ENCODE data around the gene GALNTL6. TPM values are rescaled to one million over a fixed set of nuclear protein-coding genes. Genes with fewer than 3 reads are reported as not detected.

Gene GALNTL6
- total RNA-seq, 4 donors from 2014 or later: 0.67 to 0.70 TPM; not detected in 2

DNA sequence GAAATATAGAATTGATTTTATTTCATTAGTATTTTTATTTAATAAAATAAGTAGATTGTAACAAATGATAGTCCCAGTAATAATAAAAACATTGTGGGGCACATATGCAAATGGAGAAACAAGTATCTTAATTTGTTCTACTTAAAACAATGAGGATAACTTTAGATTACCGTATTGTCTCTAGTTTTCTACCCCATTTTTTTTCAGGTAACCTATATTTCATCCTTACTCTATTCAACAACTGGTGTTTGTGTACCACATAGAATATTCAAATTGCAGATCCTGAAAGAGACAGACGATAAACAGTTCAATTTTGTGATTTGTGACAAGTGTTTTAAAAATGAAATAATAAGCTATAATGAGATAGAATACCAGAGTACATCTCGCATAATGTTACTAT is 671.8 kb downstream of the GALNTL6 start:
- H3K27me3 ChIP-seq: no peaks in the 10 kb centered on the region
- H3K4me3 ChIP-seq: no peak overlapping the region
- H3K27ac ChIP-seq: no peak overlapping the region
- no peak for DNase-seq
- no peaks in the 10 kb centered on the region for H3K36me3 ChIP-seq
- H3K9me3 ChIP-seq: peaks cover 0 to 5% (median 0%) of the 10 kb centered on the region in 4 donors
- no peaks in the 10 kb centered on the region for H3K4me1 ChIP-seq
- TF ChIP-seq, protein P1, sequence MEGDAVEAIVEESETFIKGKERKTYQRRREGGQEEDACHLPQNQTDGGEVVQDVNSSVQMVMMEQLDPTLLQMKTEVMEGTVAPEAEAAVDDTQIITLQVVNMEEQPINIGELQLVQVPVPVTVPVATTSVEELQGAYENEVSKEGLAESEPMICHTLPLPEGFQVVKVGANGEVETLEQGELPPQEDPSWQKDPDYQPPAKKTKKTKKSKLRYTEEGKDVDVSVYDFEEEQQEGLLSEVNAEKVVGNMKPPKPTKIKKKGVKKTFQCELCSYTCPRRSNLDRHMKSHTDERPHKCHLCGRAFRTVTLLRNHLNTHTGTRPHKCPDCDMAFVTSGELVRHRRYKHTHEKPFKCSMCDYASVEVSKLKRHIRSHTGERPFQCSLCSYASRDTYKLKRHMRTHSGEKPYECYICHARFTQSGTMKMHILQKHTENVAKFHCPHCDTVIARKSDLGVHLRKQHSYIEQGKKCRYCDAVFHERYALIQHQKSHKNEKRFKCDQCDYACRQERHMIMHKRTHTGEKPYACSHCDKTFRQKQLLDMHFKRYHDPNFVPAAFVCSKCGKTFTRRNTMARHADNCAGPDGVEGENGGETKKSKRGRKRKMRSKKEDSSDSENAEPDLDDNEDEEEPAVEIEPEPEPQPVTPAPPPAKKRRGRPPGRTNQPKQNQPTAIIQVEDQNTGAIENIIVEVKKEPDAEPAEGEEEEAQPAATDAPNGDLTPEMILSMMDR (IDR thresholded peaks at IDR 0.05): no peak
- TF ChIP-seq POLR2A (IDR thresholded peaks at IDR 0.05): no peak

DNA sequence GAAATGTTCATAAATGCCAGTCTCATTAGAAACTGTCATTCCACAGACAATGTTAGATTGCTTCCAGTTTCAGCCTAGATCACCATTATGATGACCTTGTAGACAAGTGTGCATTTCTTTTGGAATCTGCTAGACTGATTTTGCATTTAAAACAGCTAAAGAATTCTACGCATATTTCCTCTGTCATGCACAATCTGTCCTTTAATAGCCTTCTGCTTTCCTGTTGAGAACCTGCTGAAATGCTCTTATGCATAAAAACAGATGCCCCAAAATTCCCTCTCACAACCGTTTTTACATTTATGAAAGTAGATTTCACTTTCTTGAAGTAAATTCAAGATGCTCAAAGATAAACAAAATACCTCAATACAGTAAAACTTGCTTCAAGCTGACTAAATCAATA is 673.3 kb downstream of the GALNTL6 start:
- no peak for DNase-seq
- Histone ChIP-seq H3K4me3 (no peak overlapping the region), H3K27me3 (no peaks in the 10 kb centered on the region), H3K36me3 (no peaks in the 10 kb centered on the region), H3K4me1 (no peaks in the 10 kb centered on the region), H3K27ac (no peak overlapping the region), H3K9me3 (peaks cover 0 to 5% (median 0%) of the 10 kb centered on the region in 4 donors)
- TF ChIP-seq POLR2A (IDR thresholded peaks at IDR 0.05): no peak
- TF ChIP-seq, protein P1 (IDR thresholded peaks at IDR 0.05): no peak

DNA sequence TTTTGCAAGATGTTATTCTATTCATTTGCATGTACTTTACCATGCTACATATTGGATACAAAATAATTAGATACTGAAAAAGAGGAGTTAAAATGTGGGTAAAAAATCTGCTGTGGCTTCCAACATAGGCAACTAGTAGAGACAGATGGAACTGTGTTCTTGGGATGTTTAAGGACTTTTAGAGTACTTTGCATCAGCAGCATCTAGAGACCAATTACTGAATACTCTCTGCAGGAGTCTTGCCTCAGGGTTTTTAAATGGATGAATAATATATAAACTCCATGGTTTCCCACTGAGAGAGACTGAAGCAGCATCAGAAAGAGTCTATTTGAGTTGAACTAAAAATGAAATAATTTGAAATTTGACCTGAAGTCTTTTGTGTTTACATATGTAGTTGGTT is 676.7 kb downstream of the GALNTL6 start:
- H3K27me3 ChIP-seq: no peaks in the 10 kb centered on the region
- H3K27ac ChIP-seq: no peak overlapping the region

DNA sequence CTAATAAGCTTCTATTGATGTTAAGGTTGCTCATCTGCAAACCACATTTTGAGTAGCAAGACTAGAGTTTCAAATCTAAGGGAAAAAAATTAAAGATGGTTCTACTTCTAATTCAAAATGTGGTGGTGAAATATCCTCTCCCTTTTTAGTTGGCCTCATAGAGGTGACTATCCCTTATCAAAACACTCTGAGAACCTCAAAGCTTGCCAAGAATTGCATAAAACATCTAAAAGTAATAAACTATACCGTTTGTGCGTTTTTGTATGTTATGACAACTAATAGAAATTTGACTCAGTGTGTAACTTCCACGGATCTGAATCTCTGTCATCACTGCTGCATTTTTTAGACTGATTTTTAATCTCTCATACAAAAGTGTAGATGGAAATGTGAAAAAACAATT is 682.6 kb downstream of the GALNTL6 start:
- H3K4me1 ChIP-seq: no peaks in the 10 kb centered on the region
- H3K4me3 ChIP-seq: no peak overlapping the region
- H3K9me3 ChIP-seq: no peaks in the 10 kb centered on the region
- TF ChIP-seq POLR2A (IDR thresholded peaks at IDR 0.05): no peak
- TF ChIP-seq, protein P1 (IDR thresholded peaks at IDR 0.05): no peak
- no peaks in the 10 kb centered on the region for H3K36me3 ChIP-seq
- H3K27me3 ChIP-seq: no peaks in the 10 kb centered on the region
- H3K27ac ChIP-seq: no peak overlapping the region
- DNase-seq: no peak

More for the DNA sequence above, 676.7 kb downstream of the GALNTL6 start:
- Histone ChIP-seq H3K9me3 (no peaks in the 10 kb centered on the region), H3K4me3 (no peak overlapping the region), H3K36me3 (no peaks in the 10 kb centered on the region), H3K4me1 (no peaks in the 10 kb centered on the region)
- DNase-seq: no peak
- TF ChIP-seq, protein P1 (IDR thresholded peaks at IDR 0.05): no peak
- no peak for TF ChIP-seq POLR2A (IDR thresholded peaks at IDR 0.05)

DNA sequence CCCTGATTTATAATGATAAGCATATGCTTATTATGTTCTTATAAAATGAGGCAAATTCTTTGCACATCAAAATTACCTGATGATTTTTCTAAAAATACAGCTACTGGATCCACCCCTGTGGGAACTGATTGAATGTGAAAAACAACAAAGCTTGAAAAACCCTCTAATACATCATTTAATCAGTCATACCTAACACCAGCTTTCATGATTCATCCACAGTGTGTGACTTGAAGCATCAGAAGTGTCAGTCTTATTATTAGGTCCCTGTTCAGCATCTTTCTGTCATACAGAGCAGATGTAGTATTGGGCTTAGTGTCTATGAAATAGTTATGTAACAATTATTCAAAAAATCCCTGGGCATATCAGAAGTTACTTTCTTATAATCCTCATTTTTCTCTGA is 684.1 kb downstream of the GALNTL6 start:
- TF ChIP-seq, protein P1 (IDR thresholded peaks at IDR 0.05): no peak
- Histone ChIP-seq H3K27ac (no peak overlapping the region), H3K36me3 (no peaks in the 10 kb centered on the region), H3K27me3 (no peaks in the 10 kb centered on the region), H3K4me1 (no peaks in the 10 kb centered on the region), H3K4me3 (no peak overlapping the region), H3K9me3 (no peaks in the 10 kb centered on the region)
- no peak for DNase-seq

DNA sequence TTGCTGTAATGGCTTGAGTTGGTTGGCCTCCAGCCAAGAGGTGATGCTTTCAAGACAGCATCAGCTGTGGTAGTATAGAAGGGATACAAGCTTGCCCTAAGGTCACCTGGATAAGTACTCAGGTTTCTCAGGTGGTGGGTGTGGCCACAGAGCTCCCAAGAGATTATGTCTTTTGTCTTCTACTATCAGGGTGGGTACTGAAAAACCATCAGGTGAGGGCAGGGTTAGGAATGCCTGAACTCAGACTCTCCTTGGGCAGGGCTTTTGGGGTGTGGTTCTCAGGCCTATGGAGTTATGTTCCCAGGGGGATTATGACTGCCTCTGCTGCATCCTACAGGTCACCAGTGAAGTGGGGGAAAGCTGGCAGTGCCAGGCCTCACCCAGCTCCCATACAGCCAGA is 700.8 kb downstream of the GALNTL6 start:
- Histone ChIP-seq H3K27me3 (no peaks in the 10 kb centered on the region), H3K36me3 (no peaks in the 10 kb centered on the region), H3K4me3 (no peak overlapping the region), H3K9me3 (no peaks in the 10 kb centered on the region), H3K4me1 (no peaks in the 10 kb centered on the region), H3K27ac (no peak overlapping the region)
- TF ChIP-seq, protein P1 (IDR thresholded peaks at IDR 0.05): no peak
- no peak for TF ChIP-seq POLR2A (IDR thresholded peaks at IDR 0.05)
- DNase-seq: no peak

Measured in Peyer's patch (tissue), 4 donors.